Esophagus muscularis mucosa (tissue), 4 donors: ENCODE results near the gene TBPL2. TPM values are rescaled to one million over a fixed set of nuclear protein-coding genes. Genes with fewer than 3 reads are reported as not detected.

ENCODE experiments used
- DNase-seq: peaks from one replicate; pipeline ENCODE4 v3.0.0-alpha.2; 2017; ENCODE audit errors: extremely low spot score
- H3K27ac ChIP-seq, 4 donors: fragments of 200-600 bp; sonication (generic); replicated peaks in 1 of 4; 1 replicate in 3 of 4; 2 replicates in 1 of 4; pipeline ENCODE4 v1.5.1; 2016 to 2019; ENCODE audit warnings: mild to moderate bottlenecking in 1 of 4
- H3K27me3 ChIP-seq, 4 donors: fragments of 200-600 bp; sonication (generic); one replicate each; pipeline versions ENCODE4 v1.5.1 to v1.6.0; 2016 to 2019
- H3K36me3 ChIP-seq, 4 donors: fragments of 200-600 bp; sonication (generic); one replicate each; pipeline ENCODE4 v1.5.1; 2016 to 2019
- H3K4me1 ChIP-seq, 4 donors: fragments of 200-600 bp; sonication (generic); one replicate each; pipeline ENCODE4 v1.5.1; 2016 to 2019
- H3K4me3 ChIP-seq, 4 donors: fragments of 200-600 bp; sonication (generic); 1 replicate in 2 of 4; 2 replicates in 2 of 4; pipeline ENCODE4 v1.5.1; 2016 to 2019; ENCODE audit warnings: mild to moderate bottlenecking in 4 of 4, moderate library complexity in 1 of 4
- H3K9me3 ChIP-seq, 4 donors: fragments of 200-600 bp; sonication (generic); 1 replicate in 3 of 4; 2 replicates in 1 of 4; pipeline ENCODE4 v1.5.1; 2016 to 2019
- CTCF ChIP-seq, 3 experiments: fragments of 200-600 bp in 2 of 3; fragments of 450-650 bp in 1 of 3; sonication (generic) in 2 of 3; IDR thresholded peaks; one replicate each; pipeline ENCODE4 v1.5.1; 2017 to 2019; ENCODE audit warnings: antibody characterized with exemption in 3 of 3, mild to moderate bottlenecking in 2 of 3, moderate library complexity in 1 of 3
- EP300 ChIP-seq: sonication (generic); formaldehyde crosslinking; IDR thresholded peaks from one replicate; pipeline ENCODE4 v1.6.1; 2017; ENCODE audit warnings: antibody characterized with exemption
- POLR2A ChIP-seq: fragments of 450-650 bp; IDR thresholded peaks from one replicate; pipeline ENCODE4 v1.6.1; 2017; ENCODE audit warnings: antibody characterized with exemption, moderate library complexity, mild to moderate bottlenecking, low read depth
- POLR2AphosphoS5 ChIP-seq, 2 donors: sonication (generic); formaldehyde crosslinking; IDR thresholded peaks; one replicate each; pipeline ENCODE4 v1.6.1; 2017; ENCODE audit warnings: antibody characterized with exemption in 2 of 2
- WGBS: methylation state at CpG from one replicate; pipeline ENCODE4 v1.1.5; 2018; 5-methylcytosine and 5-hydroxymethylcytosine counted together
- intact Hi-C: fragments of 100-400 bp; cut with DNase I; formaldehyde crosslinking; loops from one replicate; pipeline ENCODE4 v1.15.1; 2023
- total RNA-seq, 4 donors: library from RNA; depleted of rRNA; stranded (reverse); fragments of >200 nt; gene quantifications; one replicate each; pipeline versions ENCODE4 v1.1.0 to v1.2.1, GENCODE V29; 2016

TBPL2 gene
- total RNA-seq, 4 donors from 2014 or later: not detected

GRCh38 chr14:55381561-55381960, 58.9 kb downstream of the TBPL2 start:
- 90% methylated on average over 2 of the region's 2 CpGs for WGBS
- Histone ChIP-seq H3K27me3 (no peaks in the 10 kb centered on the region), H3K36me3 (peaks cover 35 to 92% (median 69%) of the 10 kb centered on the region in 4 donors), H3K4me3 (no peak overlapping the region), H3K9me3 (no peaks in the 10 kb centered on the region), H3K4me1 (peaks cover 5 to 14% (median 9%) of the 10 kb centered on the region in 4 donors), H3K27ac (no peak overlapping the region)
- intact Hi-C loops: no loop called here
- no peak for DNase-seq
- no peak for TF ChIP-seq POLR2A
- TF ChIP-seq CTCF (IDR thresholded peaks at IDR 0.05): no peak
- no peak for TF ChIP-seq POLR2AphosphoS5 (IDR thresholded peaks at IDR 0.05)
- TF ChIP-seq EP300: no peak

GRCh38 chr14:55381040-55381439, 59.4 kb downstream of the TBPL2 start:
- Histone ChIP-seq H3K27me3 (no peaks in the 10 kb centered on the region), H3K27ac (no peak overlapping the region), H3K36me3 (peaks cover 35 to 92% (median 72%) of the 10 kb centered on the region in 4 donors), H3K4me1 (peaks cover 5 to 14% (median 9%) of the 10 kb centered on the region in 4 donors), H3K4me3 (no peak overlapping the region), H3K9me3 (no peaks in the 10 kb centered on the region)
- intact Hi-C loops: no loop called here
- 84% methylated on average over 5 of the region's 5 CpGs for WGBS
- no peak for DNase-seq
- TF ChIP-seq CTCF (IDR thresholded peaks at IDR 0.05) (no peak), POLR2AphosphoS5 (IDR thresholded peaks at IDR 0.05) (no peak), POLR2A (no peak), EP300 (no peak)

- intact Hi-C loops: no loop called here
- Histone ChIP-seq H3K4me3 (no peak overlapping the region), H3K27ac (no peak overlapping the region), H3K4me1 (peaks cover 0 to 1% (median 0%) of the 10 kb centered on the region in 4 donors), H3K9me3 (no peaks in the 10 kb centered on the region), H3K27me3 (no peaks in the 10 kb centered on the region), H3K36me3 (peaks cover 35 to 98% (median 70%) of the 10 kb centered on the region in 4 donors)
- WGBS: 93% methylated on average over 5 of the region's 5 CpGs
- TF ChIP-seq POLR2AphosphoS5 (IDR thresholded peaks at IDR 0.05) (no peak), CTCF (IDR thresholded peaks at IDR 0.05) (no peak), POLR2A (no peak), EP300 (no peak)
- DNase-seq: no peak
These were observed 63.2 kb downstream of the TBPL2 start for GRCh38 chr14:55377236-55377635.

- H3K4me3 ChIP-seq: no peak overlapping the region
- H3K27ac ChIP-seq: no peak overlapping the region
- no peak for TF ChIP-seq EP300
- no peak for TF ChIP-seq POLR2A
- no peak for TF ChIP-seq POLR2AphosphoS5 (IDR thresholded peaks at IDR 0.05)
- no peak for TF ChIP-seq CTCF (IDR thresholded peaks at IDR 0.05)
- H3K36me3 ChIP-seq: peaks cover 17 to 94% (median 52%) of the 10 kb centered on the region in 4 donors
- intact Hi-C loops: no loop called here
- no peak for DNase-seq
- WGBS: 93% methylated on average over 4 of the region's 4 CpGs
- H3K9me3 ChIP-seq: no peaks in the 10 kb centered on the region
- H3K4me1 ChIP-seq: no peaks in the 10 kb centered on the region
- H3K27me3 ChIP-seq: no peaks in the 10 kb centered on the region
These were observed 65.6 kb downstream of the TBPL2 start for GRCh38 chr14:55374771-55375170.
